HG02938 (cell line): Measurements from ENCODE around the gene BCL11B.

Experiments used
- ATAC-seq: cut with Tn5 transposase; IDR thresholded peaks from one replicate; pipeline ENCODE4 v1.9.1; 2021; ENCODE audit warnings: mild to moderate bottlenecking, moderate library complexity; ENCODE audit not compliant: unreplicated experiment

The BCL11B gene

GRCh38 chr14:99124482-99125105 lies 147.4 kb downstream of the BCL11B start:
- no peak for ATAC-seq

GRCh38 chr14:99123208-99123870 lies 148.7 kb downstream of the BCL11B start:
- ATAC-seq: no peak

- no peak for ATAC-seq
Measured at GRCh38 chr14:99122521-99123125, 149.4 kb downstream of the BCL11B start.

- ATAC-seq: no peak
Measured at GRCh38 chr14:99121319-99121875, 150.6 kb downstream of the BCL11B start.

GRCh38 chr14:99120526-99121318 lies 151.3 kb downstream of the BCL11B start:
- ATAC-seq: no peak

GRCh38 chr14:99119554-99120525 lies 152.2 kb downstream of the BCL11B start:
- ATAC-seq: no peak
